ENCODE measurements around the gene LSM11. TPM values are rescaled to one million over a fixed set of nuclear protein-coding genes. Genes with fewer than 3 reads are reported as not detected.

LSM11 gene
- total RNA-seq, 4 donors from 2014 or later, result 2.6 to 4.1 (median 3.9) TPM

DNA sequence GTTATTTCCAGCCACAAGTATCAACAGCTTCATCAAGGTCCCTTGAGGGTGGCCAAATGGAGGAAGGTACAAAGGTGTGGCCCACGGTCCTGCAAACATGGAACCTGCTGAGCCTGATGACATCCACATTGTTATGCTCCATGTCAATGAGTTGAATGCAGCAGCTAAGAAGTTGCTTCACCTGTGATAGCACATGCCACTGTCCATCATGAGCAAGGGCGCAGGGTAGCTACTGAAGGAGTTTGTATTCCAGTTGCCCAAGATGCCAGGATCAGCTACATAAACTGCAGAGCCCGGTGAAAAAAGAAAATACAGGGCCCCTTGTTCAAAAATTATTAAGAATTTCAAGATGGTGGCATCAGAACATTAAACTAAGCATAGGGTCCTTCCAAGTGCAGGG lies 24.2 kb downstream of the LSM11 start:
- TF ChIP-seq, protein P1, sequence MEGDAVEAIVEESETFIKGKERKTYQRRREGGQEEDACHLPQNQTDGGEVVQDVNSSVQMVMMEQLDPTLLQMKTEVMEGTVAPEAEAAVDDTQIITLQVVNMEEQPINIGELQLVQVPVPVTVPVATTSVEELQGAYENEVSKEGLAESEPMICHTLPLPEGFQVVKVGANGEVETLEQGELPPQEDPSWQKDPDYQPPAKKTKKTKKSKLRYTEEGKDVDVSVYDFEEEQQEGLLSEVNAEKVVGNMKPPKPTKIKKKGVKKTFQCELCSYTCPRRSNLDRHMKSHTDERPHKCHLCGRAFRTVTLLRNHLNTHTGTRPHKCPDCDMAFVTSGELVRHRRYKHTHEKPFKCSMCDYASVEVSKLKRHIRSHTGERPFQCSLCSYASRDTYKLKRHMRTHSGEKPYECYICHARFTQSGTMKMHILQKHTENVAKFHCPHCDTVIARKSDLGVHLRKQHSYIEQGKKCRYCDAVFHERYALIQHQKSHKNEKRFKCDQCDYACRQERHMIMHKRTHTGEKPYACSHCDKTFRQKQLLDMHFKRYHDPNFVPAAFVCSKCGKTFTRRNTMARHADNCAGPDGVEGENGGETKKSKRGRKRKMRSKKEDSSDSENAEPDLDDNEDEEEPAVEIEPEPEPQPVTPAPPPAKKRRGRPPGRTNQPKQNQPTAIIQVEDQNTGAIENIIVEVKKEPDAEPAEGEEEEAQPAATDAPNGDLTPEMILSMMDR (IDR thresholded peaks at IDR 0.05; ENCODE audit: low read depth), result no peak

DNA sequence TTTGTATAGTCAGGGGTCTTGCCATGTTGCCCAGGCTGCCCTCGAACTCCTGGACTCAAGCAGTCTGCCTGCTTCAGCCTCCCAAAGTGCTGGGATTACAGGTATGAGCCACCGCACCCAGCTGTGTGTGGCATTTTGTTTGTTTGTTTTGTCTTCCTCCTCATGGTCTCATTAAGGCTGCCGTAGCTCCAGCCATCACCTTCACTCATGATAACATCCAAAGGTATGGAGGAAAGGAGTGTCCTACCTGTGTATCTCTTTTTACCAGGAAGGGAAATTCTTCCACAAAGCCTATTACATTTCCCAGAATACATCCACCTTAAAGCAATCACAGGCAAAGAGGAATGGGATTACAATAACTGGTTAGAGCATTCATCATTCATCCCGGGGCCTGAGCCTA lies 27.2 kb downstream of the LSM11 start:
- TF ChIP-seq, protein P1 (IDR thresholded peaks at IDR 0.05; ENCODE audit: low read depth), result no peak

DNA sequence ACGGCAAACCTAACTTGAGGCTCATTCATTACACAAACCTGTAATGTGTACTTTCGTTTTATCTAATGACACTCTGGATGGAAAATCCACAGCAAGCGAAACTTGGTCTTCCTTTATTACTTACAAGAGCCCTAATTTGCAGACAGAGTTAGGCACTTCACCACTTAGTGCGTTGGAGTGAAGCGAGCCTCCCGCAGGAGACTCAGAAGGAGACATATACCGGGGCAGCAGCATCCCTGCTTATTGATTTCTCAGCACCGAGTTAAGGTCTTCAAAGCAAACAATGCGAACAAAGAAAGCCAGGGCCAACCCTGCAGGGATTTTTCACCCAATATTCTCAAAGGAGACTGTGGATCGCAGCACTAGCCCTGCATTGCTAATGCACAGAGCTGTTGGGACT lies 28.6 kb downstream of the LSM11 start:
- TF ChIP-seq, protein P1 (IDR thresholded peaks at IDR 0.05; ENCODE audit: low read depth), result no peak

DNA sequence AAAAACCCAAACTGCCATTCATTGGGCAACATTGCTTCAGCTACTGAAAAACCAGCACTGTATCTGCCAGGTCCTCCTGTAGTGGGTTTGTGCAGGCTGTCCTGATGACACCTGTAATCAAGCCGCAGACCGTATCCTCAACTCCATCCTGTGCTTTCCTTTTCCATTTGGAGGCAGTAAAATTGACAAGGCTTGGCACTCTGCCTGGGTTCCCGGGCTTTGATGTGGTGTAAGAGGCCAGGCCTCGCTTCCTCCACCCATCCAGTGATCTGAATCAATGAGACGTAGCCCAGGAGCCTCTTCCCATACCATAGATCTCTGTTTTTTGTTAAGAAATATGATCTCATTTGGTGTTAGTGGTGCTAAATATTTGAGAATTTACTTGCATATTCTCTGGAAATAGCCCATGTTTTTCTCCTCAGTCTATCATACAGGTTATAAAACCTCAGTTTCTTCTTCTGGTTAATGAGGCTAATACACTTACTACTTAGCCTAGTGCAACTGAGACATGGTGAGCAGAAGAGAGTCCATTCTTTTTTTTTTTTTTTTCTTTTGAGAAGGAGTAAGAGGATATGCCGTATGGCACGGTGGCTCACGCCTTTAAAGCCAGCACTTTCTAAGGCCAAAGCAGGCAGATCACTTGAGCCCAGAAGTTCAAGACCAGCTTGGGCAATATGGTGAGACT lies 34.8 kb downstream of the LSM11 start:
- TF ChIP-seq, protein P1 (IDR thresholded peaks at IDR 0.05; ENCODE audit: low read depth), result no peak

DNA sequence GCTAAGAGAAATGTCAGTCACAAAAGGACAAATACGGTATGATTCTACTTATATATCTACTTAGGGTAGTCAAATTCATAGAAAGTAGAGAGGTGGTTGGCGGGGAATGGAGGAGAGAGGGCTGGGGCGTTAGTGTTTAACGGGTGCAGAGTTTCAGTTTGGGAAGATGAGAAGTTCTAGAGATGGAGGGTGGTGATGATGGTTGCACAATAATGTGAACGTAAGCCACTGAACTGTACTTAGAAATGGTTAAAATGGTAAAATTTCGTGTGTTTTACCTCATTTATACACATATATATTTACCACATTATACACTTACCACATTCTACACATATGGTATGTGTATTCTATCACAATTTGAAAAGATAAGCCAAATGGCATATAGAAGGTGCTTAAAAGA lies 35.7 kb downstream of the LSM11 start:
- TF ChIP-seq, protein P1 (IDR thresholded peaks at IDR 0.05; ENCODE audit: low read depth), result no peak

DNA sequence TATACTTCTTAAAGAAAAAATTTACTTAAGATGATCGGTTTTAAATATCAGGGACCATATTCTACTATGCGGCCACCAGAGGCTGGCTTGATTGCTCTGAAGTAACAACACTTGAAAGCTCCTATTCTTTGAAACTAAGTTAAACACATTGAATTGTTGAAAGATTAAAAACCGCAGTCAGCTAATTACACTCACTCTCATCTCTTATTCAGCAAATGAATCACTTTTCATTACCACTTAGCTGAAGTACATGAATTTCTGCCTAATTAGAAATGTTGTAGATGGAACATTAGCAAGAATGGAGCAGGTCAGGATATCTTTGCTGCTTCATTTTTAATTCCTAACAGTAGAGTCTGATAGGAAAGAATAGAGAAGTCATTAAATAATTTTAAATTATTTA lies 42.3 kb downstream of the LSM11 start:
- TF ChIP-seq, protein P1 (IDR thresholded peaks at IDR 0.05; ENCODE audit: low read depth), result no peak

DNA sequence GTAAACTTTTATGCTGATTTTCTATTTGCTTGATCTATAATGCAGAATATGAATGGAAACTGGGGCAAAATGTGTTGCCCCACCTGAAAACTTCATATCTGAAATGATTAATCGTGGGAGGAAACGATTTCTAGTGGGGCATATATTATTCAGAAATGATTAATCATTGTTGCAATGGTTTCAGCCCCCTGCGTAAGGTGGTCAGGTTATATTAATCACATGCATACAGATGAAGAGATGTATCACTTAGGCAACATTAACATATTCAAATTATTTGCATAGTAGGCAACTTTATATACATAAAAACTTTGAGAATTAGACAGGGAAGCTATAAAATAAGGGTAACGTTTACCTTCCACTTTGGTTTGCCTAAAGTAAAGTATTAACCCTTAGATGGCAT lies 49.8 kb downstream of the LSM11 start:
- TF ChIP-seq, protein P1 (IDR thresholded peaks at IDR 0.05; ENCODE audit: low read depth), result no peak
